Keratinocyte (primary cell): ENCODE results near the gene TMEM37. TPM values are rescaled to one million over a fixed set of nuclear protein-coding genes. Genes with fewer than 3 reads are reported as not detected.

Experiments used
- DNase-seq: peaks from one replicate; pipeline ENCODE4 v3.0.0-alpha.2; 2011; ENCODE audit warnings: low read depth, missing footprints, low spot score
- FAIRE-seq: peaks from 2 replicates; lab custom pipeline; 2011; peaks lifted over from hg19 to GRCh38; lab: Jason Lieb, UNC
- H2AFZ ChIP-seq: 2 replicates; pipeline ENCODE4 v1.6.0; 2012; ENCODE audit warnings: low read length, control low read depth, inconsistent platforms; ENCODE audit not compliant: control insufficient read depth
- H3K27ac ChIP-seq: 2 replicates; pipeline ENCODE4 v1.5.1; 2011; ENCODE audit warnings: low read length; ENCODE audit not compliant: control insufficient read depth, insufficient read depth
- H3K27me3 ChIP-seq: 3 replicates; pipeline ENCODE4 v1.6.0; 2011; ENCODE audit warnings: low read length; ENCODE audit not compliant: control insufficient read depth, insufficient read depth; ENCODE audit errors: extremely low read depth
- H3K36me3 ChIP-seq, 2 experiments: 2 replicates in 1 of 2; 3 replicates in 1 of 2; pipeline ENCODE4 v1.5.1; 2011; ENCODE audit warnings: low read length in 2 of 2, mild to moderate bottlenecking in 1 of 2; ENCODE audit not compliant: control insufficient read depth in 2 of 2, insufficient read depth in 2 of 2; ENCODE audit errors: extremely low read depth in 1 of 2
- H3K4me1 ChIP-seq: 3 replicates; pipeline ENCODE4 v1.5.1; 2011; ENCODE audit warnings: low read length; ENCODE audit not compliant: control insufficient read depth, insufficient read depth; ENCODE audit errors: extremely low read depth
- H3K4me2 ChIP-seq: 3 replicates; pipeline ENCODE4 v1.6.0; 2011; ENCODE audit warnings: low read depth, low read length; ENCODE audit not compliant: control insufficient read depth, insufficient read depth; ENCODE audit errors: extremely low read depth
- H3K4me3 ChIP-seq, 3 experiments: fragments of 200-600 bp in 1 of 3; sonication (generic) in 1 of 3; 2 replicates in 2 of 3; 3 replicates in 1 of 3; pipeline ENCODE4 v1.5.1; 2011 to 2016; ENCODE audit warnings: low read length in 3 of 3, mild to moderate bottlenecking in 3 of 3, control low read depth in 2 of 3, inconsistent platforms in 1 of 3, low read depth in 1 of 3, mixed read lengths in 1 of 3, mixed run types in 1 of 3, moderate library complexity in 1 of 3; ENCODE audit not compliant: control insufficient read depth in 2 of 3, insufficient read depth in 2 of 3; ENCODE audit errors: extremely low read depth in 1 of 3
- H3K79me2 ChIP-seq: 2 replicates; pipeline ENCODE4 v1.6.0; 2012; ENCODE audit warnings: low read length; ENCODE audit not compliant: control insufficient read depth, insufficient read depth
- H3K9ac ChIP-seq: 3 replicates; pipeline ENCODE4 v1.6.0; 2011; ENCODE audit warnings: low read length; ENCODE audit not compliant: control insufficient read depth, insufficient read depth; ENCODE audit errors: extremely low read depth
- H3K9me1 ChIP-seq: 3 replicates; pipeline ENCODE4 v1.6.0; 2011; ENCODE audit warnings: low read length; ENCODE audit not compliant: control insufficient read depth, insufficient read depth; ENCODE audit errors: extremely low read depth
- H3K9me3 ChIP-seq: 2 replicates; pipeline ENCODE4 v1.5.1; 2012; ENCODE audit warnings: low read depth, low read length; ENCODE audit not compliant: control insufficient read depth
- H4K20me1 ChIP-seq: 3 replicates; pipeline ENCODE4 v1.6.0; 2011; ENCODE audit warnings: low read length; ENCODE audit not compliant: control insufficient read depth, insufficient read depth; ENCODE audit errors: extremely low read depth
- CTCF ChIP-seq, 3 experiments: IDR thresholded peaks in 1 of 3; conservative IDR thresholded peaks in 1 of 3; optimal IDR thresholded peaks in 1 of 3; 2 replicates in 2 of 3; 3 replicates in 1 of 3; pipeline versions ENCODE3 to v1.5.1; 2011; ENCODE audit warnings: low read length in 3 of 3, mild to moderate bottlenecking in 3 of 3, moderate library complexity in 2 of 3, control low read depth in 1 of 3, inconsistent platforms in 1 of 3; ENCODE audit not compliant: insufficient read depth in 2 of 3; ENCODE audit errors: extremely low read depth in 1 of 3
- EZH2 ChIP-seq: IDR thresholded peaks from one replicate; pipeline ENCODE4 v1.6.1; 2012; ENCODE audit warnings: inconsistent platforms, mild to moderate bottlenecking, low read length, moderate library complexity
- dilution Hi-C: fragments of 300-500 bp; cut with MboI; formaldehyde crosslinking; loops from one replicate; pipeline ENCODE4 v1.7.0; 2020; ENCODE audit warnings: low sequenced_read_pairs; ENCODE audit not compliant: extremely low pct_ligation_motif_present
- polyA plus RNA-seq, 5 experiments: library from polyadenylated mRNA; depleted of rRNA in 3 of 5; stranded (reverse) in 3 of 5; stranded (forward) in 1 of 5; unstranded in 1 of 5; fragments of >200 nt; gene quantifications; 1 replicate in 1 of 5; 2 replicates in 3 of 5; 3 replicates in 1 of 5; pipeline versions ENCODE4 v1.2.1 to v1.2.3, GENCODE V29; 2011 to 2012; ENCODE audit warnings: missing spikeins in 2 of 5, low read depth in 1 of 5, low replicate concordance in 1 of 5

TMEM37 gene
- polyA plus RNA-seq, 1 donor (not counting 4 experiments of a cell fraction or from before 2014, with no cell fraction given): 0.18 TPM

GRCh38 chr2:119442226-119442619 is 10.6 kb downstream of the TMEM37 start:
- Histone ChIP-seq H3K36me3 (no peaks in the 10 kb centered on the region), H3K4me3 (no peak overlapping the region), H3K4me1 (no peaks in the 10 kb centered on the region), H3K4me2 (no peak overlapping the region), H3K9me3 (no peaks in the 10 kb centered on the region), H3K9me1 (no peaks in the 10 kb centered on the region), H3K27ac (no peak overlapping the region), H2AFZ (no peak overlapping the region), H3K27me3 (peaks cover 10% of the 10 kb centered on the region), H3K9ac (no peak overlapping the region), H4K20me1 (no peaks in the 10 kb centered on the region), H3K79me2 (no peaks in the 10 kb centered on the region)
- dilution Hi-C loops: no loop called here
- DNase-seq: no peak
- FAIRE-seq: no peak
- TF ChIP-seq CTCF (optimal IDR thresholded peaks at IDR 0.05 in 1 of 3, IDR thresholded peaks at IDR 0.05 in 1 of 3, conservative IDR thresholded peaks at IDR 0.05 in 1 of 3; ENCODE audit: extremely low read depth in 1 of 3, insufficient read depth in 2 of 3, low read length in 3 of 3): no peak
- no peak for TF ChIP-seq EZH2

DNA sequence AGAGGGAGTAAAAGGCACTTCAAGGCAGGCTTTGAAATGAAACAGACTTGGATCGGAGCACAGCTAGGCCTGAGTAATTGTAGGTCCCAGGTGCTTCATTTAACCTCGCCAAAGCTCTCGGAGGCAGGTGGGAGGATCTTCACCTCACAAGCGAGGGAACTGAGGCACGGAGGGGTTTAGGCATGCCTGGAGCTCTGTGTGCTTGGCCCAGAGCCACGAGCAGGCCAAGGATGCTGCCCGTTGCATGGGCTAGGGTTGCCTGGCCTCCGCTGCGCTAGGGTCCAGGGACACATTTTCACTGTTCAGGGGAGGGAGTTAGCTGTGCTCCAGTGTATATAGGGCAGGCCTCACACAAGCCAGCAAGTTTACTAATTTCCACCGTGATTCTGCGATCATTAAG is 11.2 kb downstream of the TMEM37 start:
- FAIRE-seq (no peak), DNase-seq (no peak)
- TF ChIP-seq EZH2: no peak
- TF ChIP-seq CTCF (optimal IDR thresholded peaks at IDR 0.05 in 1 of 3, IDR thresholded peaks at IDR 0.05 in 1 of 3, conservative IDR thresholded peaks at IDR 0.05 in 1 of 3; ENCODE audit: extremely low read depth in 1 of 3, insufficient read depth in 2 of 3, low read length in 3 of 3): no peak
- Histone ChIP-seq H3K4me1 (no peaks in the 10 kb centered on the region), H3K27me3 (peaks cover 10% of the 10 kb centered on the region), H3K27ac (no peak overlapping the region), H3K9ac (no peak overlapping the region), H3K4me3 (no peak overlapping the region), H2AFZ (no peak overlapping the region), H3K9me3 (no peaks in the 10 kb centered on the region), H4K20me1 (no peaks in the 10 kb centered on the region), H3K4me2 (no peak overlapping the region), H3K36me3 (no peaks in the 10 kb centered on the region), H3K79me2 (no peaks in the 10 kb centered on the region), H3K9me1 (no peaks in the 10 kb centered on the region)
- dilution Hi-C loops: no loop called here
